CD4-positive, alpha-beta T cell treated with Interleukin-12 subunit alpha and Interleukin-12 subunit beta, for 1 hour (primary cell): ENCODE data around the gene UNC5C.

ENCODE experiments used
- DNase-seq: peaks from one replicate; pipeline ENCODE4 v3.0.0-alpha.2; 2020

The UNC5C gene

GRCh38 chr4:95255396-95256107, 293.2 kb downstream of the UNC5C start:
- no peak for DNase-seq

- no peak for DNase-seq
Measured at GRCh38 chr4:95251568-95251967, 297.2 kb downstream of the UNC5C start.

GRCh38 chr4:95250544-95251137, 298.1 kb downstream of the UNC5C start:
- DNase-seq: no peak

- no peak for DNase-seq
Measured at GRCh38 chr4:95249426-95250021, 299.2 kb downstream of the UNC5C start.

- DNase-seq: no peak
Measured at GRCh38 chr4:95248720-95249425, 299.9 kb downstream of the UNC5C start.

GRCh38 chr4:95243892-95244291, 304.9 kb downstream of the UNC5C start:
- DNase-seq: no peak

GRCh38 chr4:95238554-95238953, 310.2 kb downstream of the UNC5C start:
- DNase-seq: no peak

- DNase-seq: no peak
Measured at GRCh38 chr4:95232358-95233156, 316.2 kb downstream of the UNC5C start.

- no peak for DNase-seq
Measured at GRCh38 chr4:95231681-95232080, 317.1 kb downstream of the UNC5C start.

- no peak for DNase-seq
Measured at GRCh38 chr4:95225849-95226248, 322.9 kb downstream of the UNC5C start.

GRCh38 chr4:95224402-95224801, 324.4 kb downstream of the UNC5C start:
- no peak for DNase-seq

GRCh38 chr4:95220205-95221175, 328.3 kb downstream of the UNC5C start:
- no peak for DNase-seq

GRCh38 chr4:95219109-95219508, 329.7 kb downstream of the UNC5C start:
- DNase-seq: no peak

- no peak for DNase-seq
Measured at GRCh38 chr4:95217197-95217596, 331.6 kb downstream of the UNC5C start.

- DNase-seq: no peak
Measured at GRCh38 chr4:95216636-95217035, 332.1 kb downstream of the UNC5C start.

GRCh38 chr4:95215991-95216605, 332.7 kb downstream of the UNC5C start:
- no peak for DNase-seq

GRCh38 chr4:95215043-95215442, 333.7 kb downstream of the UNC5C start:
- no peak for DNase-seq

- DNase-seq: no peak
Measured at GRCh38 chr4:95214408-95214807, 334.4 kb downstream of the UNC5C start.

- no peak for DNase-seq
Measured at GRCh38 chr4:95213366-95213765, 335.4 kb downstream of the UNC5C start.

- DNase-seq: no peak
Measured at GRCh38 chr4:95212692-95213091, 336.1 kb downstream of the UNC5C start.

GRCh38 chr4:95209927-95210326, 338.8 kb downstream of the UNC5C start:
- no peak for DNase-seq
